LNCAP (cell line): ENCODE data around the gene PLOD1.

Experiments used
- TF ChIP-seq, protein P1 (sequence below): fragments of 450-650 bp; IDR thresholded peaks from 2 replicates; pipeline ENCODE4 v1.5.1; 2017; ENCODE audit warnings: mild to moderate bottlenecking

PLOD1 gene

GRCh38 chr1:11991969-11992676, 57.6 kb downstream of the PLOD1 start:
- TF ChIP-seq, protein P1, sequence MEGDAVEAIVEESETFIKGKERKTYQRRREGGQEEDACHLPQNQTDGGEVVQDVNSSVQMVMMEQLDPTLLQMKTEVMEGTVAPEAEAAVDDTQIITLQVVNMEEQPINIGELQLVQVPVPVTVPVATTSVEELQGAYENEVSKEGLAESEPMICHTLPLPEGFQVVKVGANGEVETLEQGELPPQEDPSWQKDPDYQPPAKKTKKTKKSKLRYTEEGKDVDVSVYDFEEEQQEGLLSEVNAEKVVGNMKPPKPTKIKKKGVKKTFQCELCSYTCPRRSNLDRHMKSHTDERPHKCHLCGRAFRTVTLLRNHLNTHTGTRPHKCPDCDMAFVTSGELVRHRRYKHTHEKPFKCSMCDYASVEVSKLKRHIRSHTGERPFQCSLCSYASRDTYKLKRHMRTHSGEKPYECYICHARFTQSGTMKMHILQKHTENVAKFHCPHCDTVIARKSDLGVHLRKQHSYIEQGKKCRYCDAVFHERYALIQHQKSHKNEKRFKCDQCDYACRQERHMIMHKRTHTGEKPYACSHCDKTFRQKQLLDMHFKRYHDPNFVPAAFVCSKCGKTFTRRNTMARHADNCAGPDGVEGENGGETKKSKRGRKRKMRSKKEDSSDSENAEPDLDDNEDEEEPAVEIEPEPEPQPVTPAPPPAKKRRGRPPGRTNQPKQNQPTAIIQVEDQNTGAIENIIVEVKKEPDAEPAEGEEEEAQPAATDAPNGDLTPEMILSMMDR = no peak

DNA sequence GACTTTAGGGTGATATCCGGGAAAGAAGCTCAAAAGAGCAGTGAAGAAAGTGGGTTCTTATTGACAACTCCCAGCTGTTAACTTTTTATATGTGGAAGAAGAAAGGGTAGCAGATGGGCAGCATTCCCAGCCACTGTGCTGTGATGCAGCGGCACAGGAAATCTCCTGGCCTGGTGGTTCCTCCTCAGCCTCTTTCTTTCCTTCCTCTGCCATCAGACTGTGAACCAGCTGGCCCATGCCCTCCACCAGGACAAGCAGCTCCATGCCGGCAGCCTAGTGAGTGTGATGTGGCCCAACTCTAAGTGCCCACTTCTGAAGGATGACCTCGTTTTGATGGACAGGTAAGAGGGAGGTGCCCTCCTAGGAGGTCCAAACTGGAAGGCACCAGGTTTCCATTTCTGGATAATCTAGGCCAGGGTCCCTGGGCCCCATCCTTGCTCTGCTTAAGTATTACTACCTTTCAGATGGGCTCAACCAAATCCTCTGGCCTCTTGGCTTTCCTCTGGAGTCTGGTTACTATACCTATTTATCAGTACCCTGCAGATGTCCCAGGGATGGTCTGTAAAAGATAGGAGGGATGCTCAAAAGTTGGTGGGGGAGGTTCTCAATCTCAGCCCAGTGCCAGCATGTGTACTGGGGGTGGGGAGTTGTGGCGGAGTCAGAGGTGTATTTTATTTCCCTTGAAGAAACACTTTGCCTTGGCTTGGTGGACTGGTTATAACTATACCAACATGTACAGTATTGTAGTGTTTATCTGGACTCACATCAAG, 62.7 kb downstream of the PLOD1 start:
- TF ChIP-seq, protein P1 = no peak

- TF ChIP-seq, protein P1 = no peak
Measured at GRCh38 chr1:11998636-11999035, 64.1 kb downstream of the PLOD1 start.

- TF ChIP-seq, protein P1 = no peak
Measured at GRCh38 chr1:11999236-11999635, 64.7 kb downstream of the PLOD1 start.

- TF ChIP-seq, protein P1 = peak; percentile 61
Measured at GRCh38 chr1:12001249-12001917, 66.9 kb downstream of the PLOD1 start.

DNA sequence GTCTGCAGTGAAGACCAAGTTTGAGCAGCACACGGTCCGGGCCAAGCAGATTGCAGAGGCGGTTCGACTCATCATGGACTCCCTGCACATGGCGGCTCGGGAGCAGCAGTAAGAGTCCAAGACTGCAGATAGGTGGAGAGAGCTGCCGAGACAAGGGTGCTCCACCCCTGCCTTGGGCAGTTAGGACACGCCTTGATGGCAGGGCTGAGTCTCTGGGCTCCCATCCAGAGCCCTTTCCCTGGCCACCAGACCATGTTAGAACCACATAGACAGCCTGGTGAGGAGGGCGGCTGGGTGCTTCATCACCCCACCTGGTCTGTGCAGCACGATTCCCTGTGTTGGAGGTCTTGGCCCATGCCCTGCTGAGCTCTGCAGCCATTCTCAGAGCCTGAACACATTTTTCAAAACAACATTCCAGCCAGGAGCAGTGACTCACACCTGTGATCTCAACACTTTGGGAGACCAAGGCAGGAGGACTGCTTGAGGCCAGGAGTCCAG, 67.5 kb downstream of the PLOD1 start:
- TF ChIP-seq, protein P1 = no peak

- TF ChIP-seq, protein P1 = no peak
Measured at GRCh38 chr1:12003762-12004161, 69.2 kb downstream of the PLOD1 start.
